ENCODE results near the gene RIOX2. TPM values are rescaled to one million over a fixed set of nuclear protein-coding genes. Genes with fewer than 3 reads are reported as not detected.
"Not testable (repeated sequence)": the region's sequence is repeated elsewhere in the genome, so short reads cannot be mapped to it uniquely, and the experiment has no call there.

The RIOX2 gene
- 26.7 TPM for polyA plus RNA-seq (2013, experiment 1 of 2; ENCODE audit: insufficient read length)
- polyA plus RNA-seq (2013, experiment 2 of 2; ENCODE audit: insufficient read length) = 25.2 TPM

DNA sequence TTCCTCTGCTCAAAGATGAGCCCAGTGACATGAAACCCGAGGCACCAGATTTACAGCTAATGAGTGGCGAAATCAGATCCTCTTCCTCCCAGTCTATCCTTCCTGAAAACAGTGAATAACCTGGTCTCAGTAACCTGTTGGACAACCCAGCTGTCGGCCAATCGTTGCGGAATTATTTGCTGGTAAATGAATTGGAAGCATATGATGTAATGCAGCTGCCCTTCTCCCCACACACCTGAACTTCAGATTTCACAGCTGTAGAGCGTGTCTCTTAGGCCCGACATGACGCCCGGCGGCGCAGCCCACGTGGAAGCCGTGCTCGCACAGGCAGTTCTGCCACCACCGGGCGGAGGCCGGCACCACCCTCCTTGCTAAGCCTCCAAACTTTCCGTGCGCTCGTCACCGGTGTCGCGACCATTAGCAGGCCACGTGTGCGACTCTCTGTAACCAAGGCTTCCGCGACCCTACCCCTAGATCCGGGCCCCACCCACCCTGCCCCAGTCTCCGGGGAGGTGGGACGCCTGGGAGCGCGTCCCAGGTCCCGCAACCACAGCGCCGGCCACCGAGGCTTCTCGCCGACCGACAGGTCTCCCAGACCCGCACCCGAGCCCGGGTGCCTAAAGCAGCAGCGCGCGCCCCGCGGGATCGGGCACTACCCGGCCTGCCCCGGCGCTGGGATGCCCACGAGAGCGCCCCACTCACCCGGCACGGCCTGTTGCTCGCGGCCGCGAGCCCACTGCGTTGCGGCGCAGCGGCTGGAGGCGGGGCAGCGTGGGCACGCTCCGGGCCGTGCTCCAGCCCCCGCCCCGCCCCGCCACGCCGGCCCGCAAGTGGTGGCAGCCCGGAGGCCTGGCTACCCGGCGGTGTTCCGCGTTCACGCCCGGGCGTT lies at the start of gene RIOX2:
Gene RIOX2 (minus strand): TSS at position 753 of the 889 bp plus-strand sequence. CDS start 4,838 bp downstream, outside the sequence.
- DNase-seq = peak; percentile 74

DNA sequence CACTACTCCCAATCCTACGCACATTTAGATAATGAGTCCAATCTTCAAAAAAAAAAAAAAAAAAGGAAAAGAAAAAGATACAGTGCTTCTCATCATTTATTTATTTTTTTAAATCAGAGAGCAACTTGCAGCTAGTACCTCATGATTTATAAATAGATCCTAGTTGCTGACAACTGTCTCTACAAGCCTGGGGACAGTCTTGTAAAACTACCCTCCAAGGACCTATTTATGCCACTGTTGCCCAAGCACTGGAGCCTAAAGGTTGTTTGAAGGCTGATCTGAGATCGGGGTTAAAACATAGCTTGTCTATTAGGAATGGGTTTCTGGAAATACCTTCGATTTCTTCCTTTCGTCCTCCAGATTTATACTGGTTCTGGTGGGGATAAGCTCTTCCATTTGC lies 48.2 kb upstream of the RIOX2 start:
- DNase-seq = no peak

- no peak for DNase-seq
Measured at GRCh38 chr3:98018301-98018700, 46.1 kb upstream of the RIOX2 start.

DNA sequence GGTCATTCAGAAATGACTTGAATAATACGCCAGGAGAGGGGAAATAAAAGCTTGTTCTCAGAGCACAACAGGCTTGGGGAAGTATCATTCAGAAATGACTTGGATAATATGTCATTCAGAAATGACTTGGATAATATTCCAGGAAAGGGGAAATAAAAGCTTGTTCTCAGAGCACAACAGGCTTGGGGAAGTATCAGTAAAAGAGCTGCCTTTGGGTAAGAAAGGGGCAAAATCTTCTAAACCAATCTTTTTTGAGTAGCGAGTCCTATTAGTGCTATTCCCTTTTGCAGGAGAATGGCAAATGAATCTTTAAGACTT lies 42.0 kb upstream of the RIOX2 start:
- no peak for DNase-seq

DNA sequence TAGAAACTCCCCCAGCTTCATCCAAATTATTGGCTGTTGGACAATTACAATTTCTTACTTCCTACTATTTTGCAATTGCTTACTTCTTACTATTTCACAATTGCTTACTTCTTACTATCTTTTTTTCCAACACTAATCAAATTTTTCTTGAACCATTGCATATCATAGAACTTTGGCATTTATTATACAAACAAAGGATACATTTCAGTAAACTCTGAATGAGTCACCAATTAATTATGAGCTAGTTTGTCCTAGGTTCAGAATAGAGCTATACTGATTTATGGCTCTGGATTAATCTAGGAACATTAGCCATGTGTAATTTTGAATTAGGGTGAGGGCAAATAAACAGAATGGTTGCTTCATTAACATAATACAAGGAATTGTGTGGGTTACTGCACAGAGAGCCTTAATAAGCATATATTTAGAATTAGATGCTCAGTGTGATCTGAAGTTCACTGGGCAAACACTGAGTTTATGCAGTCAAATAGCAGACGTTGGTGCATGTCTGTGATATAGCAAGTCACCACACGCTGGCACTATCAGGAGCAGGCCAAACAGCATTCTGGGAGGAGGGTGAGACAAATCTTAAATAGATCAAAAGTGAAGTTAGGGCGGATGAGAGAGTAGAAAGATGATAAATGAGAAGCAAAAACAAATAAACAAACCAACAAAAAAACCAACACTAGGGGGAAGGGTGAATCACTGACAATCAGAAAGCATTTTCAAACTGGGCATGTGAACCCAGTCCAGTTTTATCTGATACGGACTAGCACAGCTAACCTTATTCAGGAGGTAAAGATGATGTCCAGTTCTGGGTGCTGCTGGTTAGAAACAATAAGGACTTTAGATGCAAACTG lies 41.4 kb upstream of the RIOX2 start:
- no peak for DNase-seq

DNA sequence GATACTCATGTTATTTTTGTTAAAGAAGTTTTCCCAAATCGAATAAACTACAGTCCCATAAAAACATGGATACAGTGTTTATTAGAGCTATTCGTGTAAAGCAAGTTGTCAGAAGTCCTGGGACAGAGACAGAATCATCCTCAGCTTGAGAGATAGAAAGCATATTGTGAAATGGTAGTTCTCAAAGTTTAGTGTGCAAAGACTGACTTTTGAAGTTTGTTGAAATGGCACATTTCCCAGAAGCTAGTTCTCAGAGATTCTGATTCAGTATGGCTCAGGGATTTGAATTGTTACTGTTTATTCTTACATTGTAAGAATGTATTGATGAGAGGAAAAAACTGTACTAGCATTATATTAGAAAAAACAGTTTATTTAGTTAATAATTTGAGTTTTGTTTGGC lies 40.7 kb upstream of the RIOX2 start:
- DNase-seq = no peak

DNA sequence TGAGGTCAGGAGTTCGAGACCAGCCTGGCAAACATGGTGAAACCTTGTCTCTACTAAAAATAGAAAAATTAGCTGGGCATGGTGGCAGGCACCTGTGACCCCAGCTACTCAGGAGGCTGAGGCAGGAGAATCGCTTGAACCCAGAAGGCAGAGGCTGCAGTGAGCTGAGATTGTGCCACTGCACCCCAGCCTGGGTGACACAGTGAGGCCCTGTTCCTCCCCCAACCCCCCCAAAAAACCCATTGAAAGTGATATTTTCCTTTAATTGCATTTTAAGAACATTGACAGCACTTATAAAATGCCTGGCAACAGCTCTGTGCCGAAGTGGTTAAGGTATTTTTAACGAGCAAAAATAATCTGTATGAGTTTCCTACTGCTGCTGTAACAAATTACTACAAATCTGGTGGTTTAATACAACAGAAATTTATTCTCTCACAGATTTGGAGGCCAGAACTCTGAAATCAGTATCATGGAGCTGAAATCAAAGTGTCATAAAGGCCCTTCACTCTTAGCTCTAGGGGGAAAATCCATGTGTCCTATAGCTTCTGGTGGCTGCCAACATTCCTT lies 38.7 kb upstream of the RIOX2 start:
- DNase-seq = not testable (repeated sequence)

- no peak for DNase-seq
Measured at GRCh38 chr3:98010194-98010882, 38.1 kb upstream of the RIOX2 start.

GRCh38 chr3:98008855-98009254 lies 36.6 kb upstream of the RIOX2 start:
- no peak for DNase-seq

- DNase-seq = no peak
Measured at GRCh38 chr3:98005438-98005837, 33.2 kb upstream of the RIOX2 start.

GRCh38 chr3:98004721-98005120 lies 32.5 kb upstream of the RIOX2 start:
- no peak for DNase-seq

- no peak for DNase-seq
Measured at GRCh38 chr3:98003306-98003969, 31.2 kb upstream of the RIOX2 start.

DNA sequence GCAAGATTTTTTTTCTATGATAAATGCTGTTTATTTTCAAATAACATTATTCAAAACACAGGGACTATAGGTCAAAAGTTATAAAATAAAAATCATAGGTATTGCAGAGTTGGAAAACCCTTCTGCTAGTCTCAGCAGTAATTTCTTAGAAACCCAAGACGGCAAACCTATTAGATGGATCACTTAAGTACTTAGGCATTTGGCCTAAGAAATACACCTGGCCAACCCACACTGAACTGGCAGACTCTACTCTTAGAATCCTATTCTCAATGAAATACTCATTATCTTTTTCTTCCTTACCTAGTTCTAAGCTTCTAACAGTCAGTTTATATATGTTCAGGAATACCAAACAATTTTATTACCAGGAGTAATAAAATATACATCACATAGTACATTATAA lies 30.5 kb upstream of the RIOX2 start:
- no peak for DNase-seq

DNA sequence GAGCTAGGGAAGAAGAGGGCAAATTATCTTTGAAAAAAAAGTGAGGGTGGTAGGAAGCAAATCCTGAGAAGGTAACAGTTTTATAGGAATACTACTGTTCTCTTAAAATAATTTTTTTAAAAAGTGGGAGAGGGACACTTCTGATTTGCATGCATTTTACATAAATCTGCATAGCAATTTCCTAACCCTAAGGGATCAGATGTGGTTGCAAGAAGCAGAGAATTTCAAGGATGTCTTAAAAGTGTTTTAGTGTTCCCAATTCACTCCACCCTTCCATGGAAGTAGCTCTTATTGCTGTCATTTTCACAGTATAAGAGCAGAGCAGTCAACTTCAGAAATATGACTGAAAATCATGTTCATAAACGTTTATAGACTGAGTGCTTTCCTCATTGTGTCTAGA lies 27.8 kb upstream of the RIOX2 start:
- DNase-seq = no peak

DNA sequence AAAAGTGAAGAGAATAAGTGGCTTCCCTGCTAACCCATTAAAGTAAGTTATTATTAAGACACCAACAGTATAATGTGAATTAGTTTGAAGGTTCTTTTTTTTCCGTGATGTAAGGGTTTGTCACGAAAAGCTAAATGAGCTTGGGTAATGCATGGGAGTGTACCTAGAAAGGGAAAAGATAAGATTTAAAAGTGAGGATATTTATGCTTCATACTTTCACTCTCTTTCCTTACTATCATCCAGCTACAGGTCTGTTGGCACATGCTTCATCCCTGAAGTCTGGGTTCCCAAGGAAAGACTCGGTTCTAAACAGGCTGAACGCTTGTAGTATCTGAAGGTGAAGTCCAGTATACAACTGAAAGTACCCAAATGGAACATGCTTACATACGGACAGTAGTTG lies 26.9 kb upstream of the RIOX2 start:
- no peak for DNase-seq

- no peak for DNase-seq
Measured at GRCh38 chr3:97996988-97997387, 24.8 kb upstream of the RIOX2 start.

DNA sequence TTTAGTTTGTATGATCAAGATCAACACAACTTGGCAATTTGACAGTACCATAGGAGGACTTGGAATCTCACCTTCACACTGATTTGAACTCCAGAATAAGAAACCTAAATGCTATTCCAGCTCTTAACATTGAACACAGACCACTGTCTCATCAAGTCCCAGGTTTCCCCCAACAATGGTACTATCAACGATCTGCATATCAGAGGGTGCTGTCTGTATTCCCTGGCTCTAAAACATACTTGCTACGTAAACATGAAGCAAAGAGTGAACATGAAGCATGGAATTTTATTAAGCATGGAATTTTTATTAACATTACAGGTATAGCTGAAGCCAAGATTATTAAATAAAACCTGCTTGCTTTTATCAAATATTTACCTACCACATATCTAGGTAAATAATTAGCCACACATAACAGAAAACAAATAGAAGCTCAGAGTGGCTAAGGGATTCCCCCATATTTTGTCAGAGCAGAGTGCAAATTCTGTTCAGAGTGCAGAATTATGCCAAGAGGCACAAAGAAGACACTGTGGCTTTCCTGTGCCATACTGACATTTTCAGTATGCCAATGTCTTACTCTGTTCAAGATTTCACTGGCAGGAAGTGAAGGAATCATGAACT lies 22.2 kb upstream of the RIOX2 start:
- DNase-seq = no peak

GRCh38 chr3:97993526-97993925 lies 21.3 kb upstream of the RIOX2 start:
- no peak for DNase-seq

DNA sequence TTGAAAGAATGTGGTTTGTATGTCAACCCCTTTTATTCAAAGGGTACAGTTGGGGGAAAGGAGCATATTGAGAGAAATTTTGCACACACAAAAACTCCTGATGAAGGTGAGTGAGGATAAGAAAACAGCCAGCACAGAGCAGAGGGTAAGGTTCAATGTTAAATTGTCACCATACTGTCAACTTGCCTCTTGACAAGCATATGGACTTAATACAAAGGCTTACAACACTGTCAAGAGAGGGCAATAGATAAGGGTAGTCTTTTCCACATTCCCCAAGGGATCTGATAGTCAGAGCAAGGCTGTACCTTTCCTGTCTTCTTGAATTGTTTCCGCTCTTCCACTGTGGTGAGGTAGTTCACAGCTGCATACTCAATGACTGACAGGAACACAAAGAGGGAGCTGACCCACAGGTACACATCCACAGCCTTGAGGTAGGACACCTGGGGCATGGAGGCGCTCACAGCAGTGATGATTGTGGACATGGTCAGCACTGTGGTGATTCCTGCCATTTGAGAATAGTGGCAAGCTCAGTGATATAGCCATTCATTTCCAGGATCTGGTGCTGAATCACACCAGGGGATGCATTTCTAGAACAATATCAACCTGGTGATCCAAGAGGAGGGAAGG lies 20.4 kb upstream of the RIOX2 start:
- no peak for DNase-seq

GRCh38 chr3:97991293-97991682 lies 19.1 kb upstream of the RIOX2 start:
- DNase-seq = no peak

DNA sequence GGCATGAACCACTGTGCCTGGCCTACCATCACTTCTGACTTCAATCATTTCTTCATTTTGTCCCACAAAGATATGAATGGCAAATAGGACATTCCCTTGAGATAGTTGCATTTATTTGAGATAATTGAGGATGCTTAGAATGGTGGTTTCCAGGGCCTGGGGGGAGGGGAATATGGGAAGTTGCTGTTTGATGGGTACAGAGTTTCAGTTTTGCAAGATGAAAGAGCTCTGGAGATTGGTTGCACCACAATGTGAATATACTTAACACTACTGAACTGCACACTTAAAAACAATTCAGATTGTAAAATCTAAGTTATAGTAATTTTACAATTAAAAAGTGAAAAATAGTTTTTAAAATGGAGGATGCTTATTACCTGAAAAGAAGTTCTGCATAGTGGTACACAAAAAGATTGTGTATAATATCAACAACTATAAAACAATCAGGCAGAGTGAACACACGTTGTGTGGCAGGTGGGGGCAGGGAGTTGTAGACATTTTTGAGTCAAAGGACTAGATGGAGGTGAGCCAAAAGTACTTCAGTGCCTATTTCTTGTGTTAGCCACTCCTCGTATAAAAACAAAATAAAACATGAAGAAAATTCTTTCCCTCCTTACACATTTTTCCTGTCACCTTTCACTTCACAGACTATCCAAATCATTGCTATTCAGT lies 18.5 kb upstream of the RIOX2 start:
- DNase-seq = no peak

Data from fibroblast of skin of scalp (primary cell).